GF-D8 (cell line): ENCODE measurements around the gene KDM5A.
"Not testable (repeated sequence)": the region's sequence is repeated elsewhere in the genome, so short reads cannot be mapped to it uniquely, and the experiment has no call there.

ENCODE experiments used
- DNase-seq: peaks from one replicate; lab custom pipeline; 2025; lab: John Stamatoyannopoulos, UW

The KDM5A gene

GRCh38 chr12:389142-390096 lies at the start of gene KDM5A:
Gene KDM5A (minus strand): TSS chr12:389320. CDS start chr12:389091, 229 bp downstream.
- DNase-seq: no peak

- DNase-seq: not testable (repeated sequence)
These were observed 46.6 kb upstream of the KDM5A start for GRCh38 chr12:435737-436136.

- no peak for DNase-seq
These were observed 33.4 kb upstream of the KDM5A start for GRCh38 chr12:422526-422925.

GRCh38 chr12:418432-418831 lies 29.3 kb upstream of the KDM5A start:
- no peak for DNase-seq

GRCh38 chr12:414859-415258 lies 25.7 kb upstream of the KDM5A start:
- no peak for DNase-seq

GRCh38 chr12:402029-402389 lies 12.9 kb upstream of the KDM5A start:
- no peak for DNase-seq

GRCh38 chr12:401235-402028 lies 12.3 kb upstream of the KDM5A start, which contains the start of gene CCDC77:
Gene CCDC77 (plus strand): TSS chr12:401644. CDS start chr12:409384, 7,740 bp downstream.
- no peak for DNase-seq

GRCh38 chr12:400828-401227 lies 11.7 kb upstream of the KDM5A start:
- DNase-seq: no peak

GRCh38 chr12:388541-389141 lies 479 bp downstream of the KDM5A start:
- no peak for DNase-seq

GRCh38 chr12:388012-388411 lies 1.1 kb downstream of the KDM5A start:
- no peak for DNase-seq

GRCh38 chr12:386651-387050 lies 2.5 kb downstream of the KDM5A start:
- no peak for DNase-seq

GRCh38 chr12:370739-371485 lies 18.2 kb downstream of the KDM5A start:
- not testable (repeated sequence) for DNase-seq

- DNase-seq: no peak
These were observed 21.1 kb downstream of the KDM5A start for GRCh38 chr12:367972-368371.

GRCh38 chr12:366820-367219 lies 22.3 kb downstream of the KDM5A start:
- DNase-seq: no peak

- no peak for DNase-seq
These were observed 30.0 kb downstream of the KDM5A start for GRCh38 chr12:359091-359490.

- no peak for DNase-seq
These were observed 32.7 kb downstream of the KDM5A start for GRCh38 chr12:356276-356988.

- not testable (repeated sequence) for DNase-seq
These were observed 37.9 kb downstream of the KDM5A start for GRCh38 chr12:351197-351596.

- not testable (repeated sequence) for DNase-seq
These were observed 39.5 kb downstream of the KDM5A start for GRCh38 chr12:349625-350024.

GRCh38 chr12:343036-343435 lies 46.1 kb downstream of the KDM5A start:
- DNase-seq: not testable (repeated sequence)

GRCh38 chr12:337039-337438 lies 52.1 kb downstream of the KDM5A start:
- DNase-seq: no peak

- DNase-seq: no peak
These were observed 55.0 kb downstream of the KDM5A start for GRCh38 chr12:334125-334524.
